ENCODE data around the gene MEI1. TPM values are rescaled to one million over a fixed set of nuclear protein-coding genes. Genes with fewer than 3 reads are reported as not detected.

Gene MEI1
- total and polyA plus RNA-seq, 9 of the 15 experiments (the other 6 are each of a cell fraction or from before 2014, with no cell fraction given) = 0.08 to 0.68 (median 0.18) TPM; not detected in 2

GRCh38 chr22:41762980-41763779 is 63.9 kb downstream of the MEI1 start (continued):
- peak; percentile 72 for TF ChIP-seq GATA2 (CRISPR knock-in tag; IDR thresholded peaks at IDR 0.05)
- no peak for TF ChIP-seq ZNF197 (CRISPR knock-in tag; IDR thresholded peaks at IDR 0.05; ENCODE audit: low read depth)

GRCh38 chr22:41766476-41766875 is 67.2 kb downstream of the MEI1 start:
- no TSS peak for BruUV-seq (replicated peaks)
- WGBS (ENCODE audit: insufficient coverage, low coverage, missing lambda C conversion rate) = 10% methylated on average over 5 of the region's 5 CpGs
- ATAC-seq (no peak), DNase-seq (ENCODE audit: extremely low read depth in 1 of 4, low spot score in 3 of 4) (no peak), FAIRE-seq (no peak)
- Histone ChIP-seq H4K20me1 (replicated peaks; ENCODE audit: control insufficient read depth, insufficient read depth, low read length) (no peaks in the 10 kb centered on the region), H3K27ac (ENCODE audit: extremely low read depth, low read depth, low read length) (no peak overlapping the region), H3K9me3 (replicated peaks; ENCODE audit: control insufficient read depth, insufficient read depth, low read depth, low read length) (no peaks in the 10 kb centered on the region), H3K4me2 (ENCODE audit: insufficient read depth, low read length) (no peak overlapping the region), H3K36me3 (ENCODE audit: control insufficient read depth, insufficient read depth, low read length) (no peaks in the 10 kb centered on the region), H2AFZ (ENCODE audit: low read depth, low read length) (no peak overlapping the region), H3K9ac (ENCODE audit: insufficient read depth in 1 of 2, low read depth in 2 of 2, low read length in 2 of 2) (no peak overlapping the region), H3K4me3 (no peak overlapping the region), H3K79me2 (ENCODE audit: control insufficient read depth, insufficient read depth, low read length) (no peaks in the 10 kb centered on the region), H3K27me3 (ENCODE audit: control insufficient read depth in 2 of 2, insufficient read depth in 2 of 2, low read length in 2 of 2) (peaks cover 7 to 8% of the 10 kb centered on the region in 2 experiments; a peak in 2 of 5 replicates), H3K4me1 (replicated peaks in 1 of 2; ENCODE audit: control insufficient read depth in 2 of 2, insufficient read depth in 2 of 2, low read length in 2 of 2) (no peaks in the 10 kb centered on the region), H3K9me1 (ENCODE audit: control insufficient read depth, insufficient read depth, low read length) (no peaks in the 10 kb centered on the region)
- POLR2A ChIA-PET = no interaction called here
- intact Hi-C loops (cut with micrococcal nuclease) = no loop called here
- no peak for TF ChIP-seq NR0B1 (IDR thresholded peaks at IDR 0.05; ENCODE audit: partially characterized antibody)
- no peak for TF ChIP-seq RBM15 (IDR thresholded peaks at IDR 0.05; ENCODE audit: insufficient read depth, low read length)
- TF ChIP-seq ZBTB49 (CRISPR knock-in tag; IDR thresholded peaks at IDR 0.05; ENCODE audit: borderline replicate concordance) = no peak
- TF ChIP-seq, protein P1, sequence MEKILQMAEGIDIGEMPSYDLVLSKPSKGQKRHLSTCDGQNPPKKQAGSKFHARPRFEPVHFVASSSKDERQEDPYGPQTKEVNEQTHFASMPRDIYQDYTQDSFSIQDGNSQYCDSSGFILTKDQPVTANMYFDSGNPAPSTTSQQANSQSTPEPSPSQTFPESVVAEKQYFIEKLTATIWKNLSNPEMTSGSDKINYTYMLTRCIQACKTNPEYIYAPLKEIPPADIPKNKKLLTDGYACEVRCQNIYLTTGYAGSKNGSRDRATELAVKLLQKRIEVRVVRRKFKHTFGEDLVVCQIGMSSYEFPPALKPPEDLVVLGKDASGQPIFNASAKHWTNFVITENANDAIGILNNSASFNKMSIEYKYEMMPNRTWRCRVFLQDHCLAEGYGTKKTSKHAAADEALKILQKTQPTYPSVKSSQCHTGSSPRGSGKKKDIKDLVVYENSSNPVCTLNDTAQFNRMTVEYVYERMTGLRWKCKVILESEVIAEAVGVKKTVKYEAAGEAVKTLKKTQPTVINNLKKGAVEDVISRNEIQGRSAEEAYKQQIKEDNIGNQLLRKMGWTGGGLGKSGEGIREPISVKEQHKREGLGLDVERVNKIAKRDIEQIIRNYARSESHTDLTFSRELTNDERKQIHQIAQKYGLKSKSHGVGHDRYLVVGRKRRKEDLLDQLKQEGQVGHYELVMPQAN (IDR thresholded peaks at IDR 0.05; ENCODE audit: borderline replicate concordance) = no peak
- TF ChIP-seq GABPB1 (CRISPR knock-in tag; IDR thresholded peaks at IDR 0.05) = no peak
- TF ChIP-seq HDAC3 (IDR thresholded peaks at IDR 0.05; ENCODE audit: borderline replicate concordance, partially characterized antibody) = no peak
- TF ChIP-seq TFE3 (CRISPR knock-in tag; IDR thresholded peaks at IDR 0.05) = no peak
- TF ChIP-seq RBM22 (IDR thresholded peaks at IDR 0.05; ENCODE audit: low read depth, low read length, poor library complexity, severe bottlenecking) = no peak
- in situ Hi-C loops (cut with MboI) = no loop called here
- CTCF ChIA-PET (ENCODE audit: low intra/inter-chr PET ratio) = no interaction called here

All from K562 (cell line).